DOHH2 (cell line): ENCODE data around the gene VWC2.

Experiments
- H3F3A ChIP-seq: fragments of 200-600 bp; sonication (generic), shearing (Covaris generic); 2 replicates; pipeline ENCODE4 v1.6.0; 2016; ENCODE audit warnings: antibody characterized with exemption, mild to moderate bottlenecking; ENCODE audit not compliant: control insufficient read depth, insufficient read depth
- H3K27ac ChIP-seq: fragments of 200-600 bp; sonication (generic); 2 replicates; pipeline ENCODE4 v1.5.1; 2014; ENCODE audit warnings: low read depth, mild to moderate bottlenecking, low read length, moderate library complexity
- H3K27me3 ChIP-seq: fragments of 200-600 bp; sonication (generic); 2 replicates; pipeline ENCODE4 v1.6.1; 2014; ENCODE audit warnings: mild to moderate bottlenecking, low read length, mixed read lengths; ENCODE audit not compliant: control insufficient read depth
- H3K36me3 ChIP-seq: fragments of 200-600 bp; sonication (generic); 2 replicates; pipeline ENCODE4 v1.6.1; 2014; ENCODE audit warnings: mild to moderate bottlenecking, low read length, moderate library complexity, mixed read lengths; ENCODE audit not compliant: control insufficient read depth
- H3K4me1 ChIP-seq: fragments of 200-600 bp; sonication (generic); 2 replicates; pipeline ENCODE4 v1.6.1; 2014; ENCODE audit warnings: mild to moderate bottlenecking, low read length, mixed read lengths; ENCODE audit not compliant: control insufficient read depth
- H3K4me2 ChIP-seq: fragments of 200-600 bp; sonication (generic); 2 replicates; pipeline ENCODE4 v1.6.0; 2014; ENCODE audit warnings: mild to moderate bottlenecking, low read length, moderate library complexity
- H3K4me3 ChIP-seq: fragments of 200-600 bp; sonication (generic); 2 replicates; pipeline ENCODE4 v1.5.1; 2014; ENCODE audit warnings: mild to moderate bottlenecking, low read length, mixed read lengths
- H3K79me2 ChIP-seq: fragments of 200-600 bp; sonication (generic); 2 replicates; pipeline ENCODE4 v1.6.1; 2014; ENCODE audit warnings: mild to moderate bottlenecking, low read length, mixed read lengths; ENCODE audit not compliant: control insufficient read depth
- H3K9me2 ChIP-seq: fragments of 200-600 bp; sonication (generic); replicated peaks from 2 replicates; pipeline ENCODE4 v1.6.1; 2014; ENCODE audit warnings: mild to moderate bottlenecking, low read length, mixed read lengths; ENCODE audit not compliant: control insufficient read depth
- H3K9me3 ChIP-seq: fragments of 200-600 bp; sonication (generic); 2 replicates; pipeline ENCODE4 v1.6.1; 2014; ENCODE audit warnings: antibody characterized with exemption, low read length, mixed read lengths; ENCODE audit not compliant: control insufficient read depth, insufficient read depth
- H4K20me1 ChIP-seq: fragments of 200-600 bp; sonication (generic); 2 replicates; pipeline ENCODE4 v1.6.0; 2014; ENCODE audit warnings: low read depth, mild to moderate bottlenecking, antibody characterized with exemption, low read length, moderate library complexity; ENCODE audit not compliant: control insufficient read depth, insufficient read depth
- CTCF ChIP-seq: fragments of 200-600 bp; sonication (generic); IDR thresholded peaks from one replicate; pipeline ENCODE4 v1.5.1; 2014; ENCODE audit warnings: antibody characterized with exemption, mild to moderate bottlenecking, low read depth, low read length; ENCODE audit not compliant: poor library complexity, severe bottlenecking
- EZH2phosphoT487 ChIP-seq: fragments of 200-600 bp; sonication (generic); IDR thresholded peaks from 2 replicates; pipeline ENCODE4 v1.6.1; 2017; ENCODE audit warnings: borderline replicate concordance, mild to moderate bottlenecking, antibody characterized with exemption, low read length, moderate library complexity, mixed read lengths

The VWC2 gene

GRCh38 chr7:49789736-49790135 is 16.3 kb downstream of the VWC2 start:
- H3F3A ChIP-seq: no peaks in the 10 kb centered on the region
- no peak overlapping the region for H3K27ac ChIP-seq
- TF ChIP-seq EZH2phosphoT487: no peak
- no peak for TF ChIP-seq CTCF
- H3K36me3 ChIP-seq: no peaks in the 10 kb centered on the region
- peaks cover 6% of the 10 kb centered on the region for H3K27me3 ChIP-seq
- no peak overlapping the region for H3K4me3 ChIP-seq
- H3K79me2 ChIP-seq: no peaks in the 10 kb centered on the region
- H4K20me1 ChIP-seq: no peaks in the 10 kb centered on the region
- no peaks in the 10 kb centered on the region for H3K9me2 ChIP-seq
- peaks cover 5% of the 10 kb centered on the region; the same call in 1 of the 2 replicates for H3K4me1 ChIP-seq
- H3K4me2 ChIP-seq: no peak overlapping the region
- no peaks in the 10 kb centered on the region for H3K9me3 ChIP-seq

- Histone ChIP-seq H3K9me2 (no peaks in the 10 kb centered on the region), H3K27me3 (peaks cover 6% of the 10 kb centered on the region), H3F3A (no peaks in the 10 kb centered on the region), H3K79me2 (no peaks in the 10 kb centered on the region), H3K9me3 (no peaks in the 10 kb centered on the region), H3K36me3 (no peaks in the 10 kb centered on the region), H3K4me3 (no peak overlapping the region), H4K20me1 (no peaks in the 10 kb centered on the region), H3K27ac (no peak overlapping the region), H3K4me2 (no peak overlapping the region), H3K4me1 (peaks cover 5% of the 10 kb centered on the region; the same call in 1 of the 2 replicates)
- no peak for TF ChIP-seq EZH2phosphoT487
- no peak for TF ChIP-seq CTCF
Measured at GRCh38 chr7:49790209-49790608, 16.8 kb downstream of the VWC2 start.

GRCh38 chr7:49791088-49791741 is 17.8 kb downstream of the VWC2 start:
- no peak overlapping the region for H3K4me2 ChIP-seq

More at GRCh38 chr7:49791088-49791741, 17.8 kb downstream of the VWC2 start:
- Histone ChIP-seq H3K36me3 (no peaks in the 10 kb centered on the region), H3K4me1 (peaks cover 5% of the 10 kb centered on the region; the same call in 1 of the 2 replicates), H3K79me2 (no peaks in the 10 kb centered on the region), H3K9me3 (no peaks in the 10 kb centered on the region), H3K27me3 (peaks cover 6% of the 10 kb centered on the region), H3K27ac (no peak overlapping the region), H3F3A (no peaks in the 10 kb centered on the region), H3K9me2 (no peaks in the 10 kb centered on the region), H3K4me3 (no peak overlapping the region), H4K20me1 (no peaks in the 10 kb centered on the region)
- peak; percentile 82 for TF ChIP-seq CTCF
- no peak for TF ChIP-seq EZH2phosphoT487
